HepG2 (cell line): ENCODE results near the gene MYOM1. TPM values are rescaled to one million over a fixed set of nuclear protein-coding genes. Genes with fewer than 3 reads are reported as not detected.

ENCODE experiments used
- ZNF30 ChIP-seq: sonication (generic); formaldehyde crosslinking; IDR thresholded peaks from 2 replicates; pipeline ENCODE4 v1.5.0; 2020; ENCODE audit warnings: mild to moderate bottlenecking, missing genetic modification reagents
- ZNF646 ChIP-seq: sonication (generic); formaldehyde crosslinking; IDR thresholded peaks from 2 replicates; pipeline ENCODE4 v1.9.0; 2021; ENCODE audit warnings: mild to moderate bottlenecking, missing genetic modification reagents
- ZZZ3 ChIP-seq: sonication (generic); formaldehyde crosslinking; IDR thresholded peaks from 2 replicates; pipeline ENCODE4 v1.4.0; 2020; ENCODE audit warnings: missing genetic modification reagents, mild to moderate bottlenecking, borderline replicate concordance
- polyA plus RNA-seq, 8 experiments: library from polyadenylated mRNA; depleted of rRNA in 3 of 8; stranded (reverse) in 7 of 8; unstranded in 1 of 8; fragments of >200 nt; fragmentation: Illumina TruSeq in 4 of 8; extraction: Trizol in 4 of 8; gene quantifications; 2 replicates each; pipeline versions ENCODE4 v1.2.1 to v1.2.3, GENCODE V29; 2011 to 2016; ENCODE audit warnings: low read depth in 4 of 8, missing spikeins in 1 of 8, mixed read lengths in 1 of 8; ENCODE audit not compliant: insufficient read depth in 1 of 8
- total RNA-seq, 5 experiments: library from RNA; depleted of rRNA; stranded (reverse); fragments of >200 nt; fragmentation: Illumina TruSeq; extraction: Trizol; gene quantifications; 2 replicates each; pipeline ENCODE4 v1.2.3, GENCODE V29; 2016; ENCODE audit warnings: low read depth in 1 of 5
- TF ChIP-seq, protein P1 (sequence below): sonication (generic); formaldehyde crosslinking; IDR thresholded peaks from 2 replicates; pipeline ENCODE4 v1.5.1; 2020; ENCODE audit warnings: missing genetic modification reagents, mild to moderate bottlenecking, borderline replicate concordance
- TF ChIP-seq, protein P2 (sequence below): sonication (generic); formaldehyde crosslinking; IDR thresholded peaks from 2 replicates; pipeline ENCODE4 v1.4.0; 2020; ENCODE audit warnings: missing genetic modification reagents; ENCODE audit errors: not compliant biosample characterization

Gene MYOM1
- total and polyA plus RNA-seq, 2 of the 13 experiments (the other 11 are each of a cell fraction or from before 2014, with no cell fraction given): 0.46 to 0.98 TPM

GRCh38 chr18:3056311-3056710 lies 163.5 kb downstream of the MYOM1 start (continued):
- TF ChIP-seq, protein P1, sequence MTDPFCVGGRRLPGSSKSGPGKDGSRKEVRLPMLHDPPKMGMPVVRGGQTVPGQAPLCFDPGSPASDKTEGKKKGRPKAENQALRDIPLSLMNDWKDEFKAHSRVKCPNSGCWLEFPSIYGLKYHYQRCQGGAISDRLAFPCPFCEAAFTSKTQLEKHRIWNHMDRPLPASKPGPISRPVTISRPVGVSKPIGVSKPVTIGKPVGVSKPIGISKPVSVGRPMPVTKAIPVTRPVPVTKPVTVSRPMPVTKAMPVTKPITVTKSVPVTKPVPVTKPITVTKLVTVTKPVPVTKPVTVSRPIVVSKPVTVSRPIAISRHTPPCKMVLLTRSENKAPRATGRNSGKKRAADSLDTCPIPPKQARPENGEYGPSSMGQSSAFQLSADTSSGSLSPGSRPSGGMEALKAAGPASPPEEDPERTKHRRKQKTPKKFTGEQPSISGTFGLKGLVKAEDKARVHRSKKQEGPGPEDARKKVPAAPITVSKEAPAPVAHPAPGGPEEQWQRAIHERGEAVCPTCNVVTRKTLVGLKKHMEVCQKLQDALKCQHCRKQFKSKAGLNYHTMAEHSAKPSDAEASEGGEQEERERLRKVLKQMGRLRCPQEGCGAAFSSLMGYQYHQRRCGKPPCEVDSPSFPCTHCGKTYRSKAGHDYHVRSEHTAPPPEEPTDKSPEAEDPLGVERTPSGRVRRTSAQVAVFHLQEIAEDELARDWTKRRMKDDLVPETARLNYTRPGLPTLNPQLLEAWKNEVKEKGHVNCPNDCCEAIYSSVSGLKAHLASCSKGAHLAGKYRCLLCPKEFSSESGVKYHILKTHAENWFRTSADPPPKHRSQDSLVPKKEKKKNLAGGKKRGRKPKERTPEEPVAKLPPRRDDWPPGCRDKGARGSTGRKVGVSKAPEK (CRISPR knock-in tag): no peak
- TF ChIP-seq ZNF30 (CRISPR knock-in tag) (no peak), ZZZ3 (no peak), ZNF646 (CRISPR knock-in tag) (no peak)
- TF ChIP-seq, protein P2, sequence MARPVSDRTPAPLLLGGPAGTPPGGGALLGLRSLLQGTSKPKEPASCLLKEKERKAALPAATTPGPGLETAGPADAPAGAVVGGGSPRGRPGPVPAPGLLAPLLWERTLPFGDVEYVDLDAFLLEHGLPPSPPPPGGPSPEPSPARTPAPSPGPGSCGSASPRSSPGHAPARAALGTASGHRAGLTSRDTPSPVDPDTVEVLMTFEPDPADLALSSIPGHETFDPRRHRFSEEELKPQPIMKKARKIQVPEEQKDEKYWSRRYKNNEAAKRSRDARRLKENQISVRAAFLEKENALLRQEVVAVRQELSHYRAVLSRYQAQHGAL (CRISPR knock-in tag): no peak
